H1 (cell line): ENCODE data around the gene CHTF18. TPM values are rescaled to one million over a fixed set of nuclear protein-coding genes. Genes with fewer than 3 reads are reported as not detected.

Experiments
- CTCF ChIA-PET: fragments of 300-600 bp; sonication (Branson Sonifier 250); formaldehyde crosslinking; loops from one replicate; lab custom pipeline; 2021; ENCODE audit not compliant: partially characterized antibody; lab: Charles Lee
- POLR2A ChIA-PET: fragments of 300-600 bp; sonication (Branson Sonifier 250); formaldehyde crosslinking; loops from one replicate; lab custom pipeline; 2021; ENCODE audit warnings: inconsistent platforms; ENCODE audit not compliant: partially characterized antibody; lab: Charles Lee
- DNase-seq, 2 experiments: peaks; one replicate each; pipeline versions ENCODE4 v3.0.0 to v3.0.0-alpha.2; 2010 to 2022; ENCODE audit warnings: low spot score in 2 of 2, low read depth in 1 of 2, mixed read lengths in 1 of 2
- FAIRE-seq: peaks from 2 replicates; lab custom pipeline; 2011; peaks lifted over from hg19 to GRCh38; lab: Jason Lieb, UNC
- H2AFZ ChIP-seq: 2 replicates; pipeline ENCODE4 v1.8.1; 2012; ENCODE audit warnings: low read length, inconsistent platforms
- H2AK5ac ChIP-seq: 2 replicates; pipeline ENCODE4 v1.6.1; 2013; ENCODE audit warnings: low read depth, low read length
- H2BK120ac ChIP-seq: replicated peaks from 2 replicates; pipeline ENCODE3; 2013; ENCODE audit warnings: low read depth, low read length, inconsistent platforms
- H2BK12ac ChIP-seq: 2 replicates; pipeline ENCODE4 v1.6.1; 2013; ENCODE audit warnings: low read depth, low read length
- H2BK15ac ChIP-seq: 2 replicates; pipeline ENCODE4 v1.6.1; 2013; ENCODE audit warnings: low read length
- H2BK20ac ChIP-seq: 2 replicates; pipeline ENCODE4 v1.6.1; 2013; ENCODE audit warnings: low read length
- H2BK5ac ChIP-seq: 2 replicates; pipeline ENCODE4 v1.6.1; 2013; ENCODE audit warnings: low read depth, low read length
- H3K14ac ChIP-seq: 2 replicates; pipeline ENCODE4 v1.6.1; 2013; ENCODE audit warnings: inconsistent platforms; ENCODE audit not compliant: insufficient read length
- H3K18ac ChIP-seq: 2 replicates; pipeline ENCODE4 v1.6.1; 2013; ENCODE audit warnings: low read length; ENCODE audit errors: extremely low read depth
- H3K23ac ChIP-seq: 2 replicates; pipeline ENCODE4 v1.6.1; 2013; ENCODE audit warnings: inconsistent platforms; ENCODE audit not compliant: insufficient read length
- H3K23me2 ChIP-seq: 2 replicates; pipeline ENCODE4 v1.6.1; 2013; ENCODE audit warnings: low read depth, low read length
- H3K27ac ChIP-seq: 2 replicates; pipeline ENCODE4 v1.6.1; 2011; ENCODE audit warnings: low read depth, low read length, inconsistent platforms
- H3K27me3 ChIP-seq, 4 experiments: replicated peaks in 1 of 4; 1 replicate in 1 of 4; 2 replicates in 3 of 4; pipeline versions ENCODE4 v1.6.1 to v1.8.1; 2011 to 2013; ENCODE audit warnings: low read length in 3 of 4, mild to moderate bottlenecking in 3 of 4, inconsistent platforms in 2 of 4, mixed read lengths in 2 of 4, moderate library complexity in 1 of 4; ENCODE audit not compliant: control insufficient read depth in 3 of 4, insufficient read depth in 3 of 4; ENCODE audit errors: extremely low read depth in 1 of 4
- H3K36me3 ChIP-seq, 4 experiments: 2 replicates each; pipeline versions ENCODE4 v1.6.1 to v1.8.1; 2011 to 2013; ENCODE audit warnings: mild to moderate bottlenecking in 4 of 4, low read length in 3 of 4, moderate library complexity in 2 of 4, control low read depth in 1 of 4, inconsistent platforms in 1 of 4; ENCODE audit not compliant: insufficient read depth in 4 of 4, control insufficient read depth in 2 of 4
- H3K4ac ChIP-seq: replicated peaks from 2 replicates; pipeline ENCODE3; 2013; ENCODE audit warnings: low read length, low read depth, mixed read lengths, inconsistent platforms; ENCODE audit not compliant: insufficient read length
- H3K4me1 ChIP-seq, 4 experiments: replicated peaks in 1 of 4; 1 replicate in 1 of 4; 2 replicates in 3 of 4; pipeline versions ENCODE4 v1.6.1 to v1.8.1; 2011 to 2013; ENCODE audit warnings: low read length in 3 of 4, inconsistent platforms in 2 of 4, mixed read lengths in 1 of 4; ENCODE audit not compliant: insufficient read depth in 4 of 4, control insufficient read depth in 3 of 4
- H3K4me2 ChIP-seq, 2 experiments: 2 replicates each; pipeline versions ENCODE4 v1.6.1 to v1.8.1; 2011 to 2013; ENCODE audit warnings: low read depth in 2 of 2, low read length in 2 of 2, control low read depth in 1 of 2, inconsistent platforms in 1 of 2, mild to moderate bottlenecking in 1 of 2; ENCODE audit not compliant: insufficient read depth in 1 of 2
- H3K4me3 ChIP-seq, 4 experiments: fragments of 200-600, 300-600 bp in 1 of 4; sonication (generic), shearing (Covaris generic), sonication (Bioruptor Twin) in 1 of 4; 2 replicates each; pipeline versions ENCODE4 v1.5.1 to v1.8.1; 2011 to 2016; ENCODE audit warnings: low read length in 4 of 4, low read depth in 3 of 4, control low read depth in 2 of 4, inconsistent platforms in 2 of 4, mild to moderate bottlenecking in 2 of 4, mixed read lengths in 1 of 4, moderate library complexity in 1 of 4; ENCODE audit not compliant: insufficient read depth in 2 of 4; ENCODE audit errors: extremely low read depth in 1 of 4
- H3K56ac ChIP-seq: replicated peaks from 2 replicates; pipeline ENCODE3; 2013; ENCODE audit warnings: low read depth, mild to moderate bottlenecking, mixed read lengths, low read length, inconsistent platforms; ENCODE audit not compliant: insufficient read length
- H3K79me1 ChIP-seq: 2 replicates; pipeline ENCODE4 v1.6.1; 2013; ENCODE audit warnings: low read depth, low read length, control low read depth
- H3K79me2 ChIP-seq, 2 experiments: 2 replicates each; pipeline versions ENCODE4 v1.6.1 to v1.8.1; 2012 to 2013; ENCODE audit warnings: low read length in 2 of 2, mild to moderate bottlenecking in 2 of 2, inconsistent platforms in 1 of 2; ENCODE audit not compliant: insufficient read depth in 2 of 2, control insufficient read depth in 1 of 2
- H3K9ac ChIP-seq, 4 experiments: replicated peaks in 1 of 4; 1 replicate in 1 of 4; 2 replicates in 3 of 4; pipeline versions ENCODE4 v1.6.1 to v1.8.1; 2011 to 2013; ENCODE audit warnings: low read depth in 3 of 4, low read length in 3 of 4, control low read depth in 2 of 4, mild to moderate bottlenecking in 2 of 4, moderate library complexity in 2 of 4, inconsistent platforms in 1 of 4; ENCODE audit errors: extremely low read depth in 1 of 4
- H3K9me3 ChIP-seq, 2 experiments: 2 replicates each; pipeline versions ENCODE4 v1.6.1 to v1.8.1; 2012 to 2013; ENCODE audit warnings: mild to moderate bottlenecking in 2 of 2, moderate library complexity in 2 of 2, control low read depth in 1 of 2, inconsistent platforms in 1 of 2, low read depth in 1 of 2, low read length in 1 of 2, mixed read lengths in 1 of 2; ENCODE audit not compliant: insufficient read depth in 2 of 2
- H4K20me1 ChIP-seq, 2 experiments: replicated peaks in 1 of 2; 2 replicates each; pipeline versions ENCODE3 to v1.8.1; 2011 to 2013; ENCODE audit warnings: inconsistent platforms in 2 of 2, low read length in 2 of 2, mild to moderate bottlenecking in 1 of 2; ENCODE audit not compliant: insufficient read depth in 2 of 2, control insufficient read depth in 1 of 2
- H4K5ac ChIP-seq: 2 replicates; pipeline ENCODE4 v1.6.1; 2013; ENCODE audit warnings: low read length, low read depth, mixed read lengths, inconsistent platforms; ENCODE audit not compliant: insufficient read length
- H4K8ac ChIP-seq: 2 replicates; pipeline ENCODE4 v1.8.0; 2013; ENCODE audit warnings: mild to moderate bottlenecking, moderate library complexity, low read length, inconsistent platforms; ENCODE audit not compliant: insufficient read depth; ENCODE audit errors: extremely low read depth
- H4K91ac ChIP-seq: replicated peaks from 2 replicates; pipeline ENCODE3; 2013; ENCODE audit warnings: low read length, mixed read lengths, inconsistent platforms; ENCODE audit not compliant: insufficient read length
- HDAC6 ChIP-seq: IDR thresholded peaks from one replicate; pipeline ENCODE4 v1.7.1; 2012; ENCODE audit warnings: low read depth, mild to moderate bottlenecking, inconsistent platforms, low read length, moderate library complexity
- MAX ChIP-seq: IDR thresholded peaks from 2 replicates; pipeline ENCODE4 v1.6.1; 2012; ENCODE audit warnings: inconsistent platforms
- RFX5 ChIP-seq: IDR thresholded peaks from 2 replicates; pipeline ENCODE4 v1.6.1; 2011; ENCODE audit warnings: low read depth, low read length, improper control_type of control experiment, borderline replicate concordance
- TBP ChIP-seq: IDR thresholded peaks from 2 replicates; pipeline ENCODE4 v1.6.1; 2011; ENCODE audit warnings: low read depth, low read length, improper control_type of control experiment
- TCF12 ChIP-seq: IDR thresholded peaks from 2 replicates; pipeline ENCODE4 v1.6.1; 2011; ENCODE audit warnings: low read depth, mild to moderate bottlenecking, low read length
- WGBS, 2 experiments: shearing (Covaris generic) in 1 of 2; methylation state at CpG; one replicate each; pipeline versions ENCODE4 v1.1.6 to v1.1.7; 2013 to 2015; ENCODE audit warnings: low lambda C conversion rate in 2 of 2, mixed read lengths in 2 of 2, inconsistent platforms in 1 of 2, low coverage in 1 of 2, missing lambda C conversion rate in 1 of 2; ENCODE audit not compliant: insufficient replicate concordance in 2 of 2, insufficient coverage in 1 of 2, insufficient read length in 1 of 2; ENCODE audit errors: extremely low coverage in 1 of 2, missing lambda C conversion rate in 1 of 2; 5-methylcytosine and 5-hydroxymethylcytosine counted together
- polyA plus RNA-seq, 7 experiments: library from polyadenylated mRNA; depleted of rRNA in 3 of 7; stranded (reverse) in 5 of 7; unstranded in 2 of 7; fragments of >200 nt in 5 of 7; fragments of 200-250 nt in 2 of 7; gene quantifications; 1 replicate in 5 of 7; 2 replicates in 1 of 7; 4 replicates in 1 of 7; pipeline versions ENCODE4 v1.2.1 to v1.2.3, GENCODE V29; 2011 to 2013; ENCODE audit warnings: missing spikeins in 2 of 7, mixed read lengths in 2 of 7
- total RNA-seq: library from RNA; stranded (reverse); fragmentation: NEBNext Ultra II Directional; extraction: Animal tissue kit (Norgen Biotek cat#: 25700); gene quantifications from 2 replicates; pipeline ENCODE4 v1.2.1, GENCODE V29; 2021

Gene CHTF18
- total and polyA plus RNA-seq, 2 of the 8 experiments (the other 6 are each of a cell fraction or from before 2014, with no cell fraction given): 75.3 to 104 TPM

- Histone ChIP-seq H3K36me3 (no peaks in the 10 kb centered on the region), H4K8ac (no peak overlapping the region), H3K4me3 (no peak overlapping the region), H3K23ac (no peak overlapping the region), H4K20me1 (no peaks in the 10 kb centered on the region), H3K56ac (no peak overlapping the region), H4K5ac (no peak overlapping the region), H3K79me2 (no peaks in the 10 kb centered on the region), H3K4me2 (no peak overlapping the region), H3K23me2 (no peaks in the 10 kb centered on the region), H2BK12ac (no peak overlapping the region), H2AFZ (no peak overlapping the region), H4K91ac (no peak overlapping the region), H2BK5ac (no peak overlapping the region), H3K18ac (no peak overlapping the region), H3K79me1 (no peaks in the 10 kb centered on the region), H3K27ac (no peak overlapping the region), H3K14ac (no peak overlapping the region), H2AK5ac (no peak overlapping the region), H2BK15ac (no peak overlapping the region), H2BK120ac (no peak overlapping the region), H3K9ac (no peak overlapping the region), H3K4ac (no peak overlapping the region), H3K4me1 (peaks cover 3 to 12% (median 5%) of the 10 kb centered on the region in 4 experiments; a peak in 5 of 7 replicates), H2BK20ac (no peak overlapping the region), H3K9me3 (no peaks in the 10 kb centered on the region), H3K27me3 (no peaks in the 10 kb centered on the region)
- WGBS, 2 experiments: 94% methylated on average over 33 of the region's 39 CpGs; no CpG with 5 or more reads in 1 of the 2 experiments
- DNase-seq (no peak), FAIRE-seq (no peak)
- ChIA-PET CTCF (interaction anchor here (0.5 to 35.8 kb wide), 7 partner anchors 7 to 380 kb away, joined by 3 to 977 read pairs (median 18); partner anchors contain the start of genes ANTKMT, CCDC78, CIAO3 and FBXL16), POLR2A (interaction anchor here (0.7 to 1.9 kb wide), 7 partner anchors 9 to 112 kb away, joined by 3 to 7 read pairs (median 4); partner anchors contain the start of genes CHTF18, MSLN and RPUSD1)
- TF ChIP-seq TBP (no peak), RFX5 (no peak), HDAC6 (no peak), MAX (no peak), TCF12 (no peak)
Observed at GRCh38 chr16:747978-748746, 40.3 kb upstream of the CHTF18 start.
